SIG-M5 treated with dmso at 0.1 percent for 504 hours (cell line): ENCODE results near the gene ATP8B4.
"Not testable (repeated sequence)": the region's sequence is repeated elsewhere in the genome, so short reads cannot be mapped to it uniquely, and the experiment has no call there.

ENCODE experiments used
- DNase-seq: peaks from one replicate; lab custom pipeline; 2025; ENCODE audit not compliant: unreplicated experiment; lab: John Stamatoyannopoulos, UW

Gene ATP8B4

GRCh38 chr15:49964551-49964950, 154.5 kb downstream of the ATP8B4 start:
- no peak for DNase-seq

- DNase-seq = no peak
Measured at GRCh38 chr15:49964061-49964460, 155.0 kb downstream of the ATP8B4 start.

- DNase-seq = not testable (repeated sequence)
Measured at GRCh38 chr15:49963033-49963772, 155.8 kb downstream of the ATP8B4 start.

GRCh38 chr15:49962044-49962602, 156.9 kb downstream of the ATP8B4 start:
- no peak for DNase-seq

- DNase-seq = no peak
Measured at GRCh38 chr15:49953421-49953820, 165.6 kb downstream of the ATP8B4 start.

- DNase-seq = no peak
Measured at GRCh38 chr15:49946681-49947080, 172.4 kb downstream of the ATP8B4 start.

- no peak for DNase-seq
Measured at GRCh38 chr15:49934487-49934886, 184.5 kb downstream of the ATP8B4 start.

GRCh38 chr15:49927189-49927861, 191.7 kb downstream of the ATP8B4 start:
- DNase-seq = no peak

- DNase-seq = no peak
Measured at GRCh38 chr15:49926740-49927139, 192.3 kb downstream of the ATP8B4 start.

GRCh38 chr15:49923671-49924070, 195.4 kb downstream of the ATP8B4 start:
- no peak for DNase-seq

- no peak for DNase-seq
Measured at GRCh38 chr15:49919034-49919433, 200.0 kb downstream of the ATP8B4 start.

- no peak for DNase-seq
Measured at GRCh38 chr15:49918121-49918520, 200.9 kb downstream of the ATP8B4 start.

GRCh38 chr15:49916998-49917397, 202.0 kb downstream of the ATP8B4 start:
- DNase-seq = no peak

- no peak for DNase-seq
Measured at GRCh38 chr15:49915822-49916221, 203.2 kb downstream of the ATP8B4 start.

- no peak for DNase-seq
Measured at GRCh38 chr15:49908933-49909295, 210.1 kb downstream of the ATP8B4 start.

GRCh38 chr15:49908236-49908932, 210.6 kb downstream of the ATP8B4 start:
- no peak for DNase-seq

- no peak for DNase-seq
Measured at GRCh38 chr15:49906966-49907365, 212.1 kb downstream of the ATP8B4 start.

GRCh38 chr15:49905221-49905620, 213.8 kb downstream of the ATP8B4 start:
- no peak for DNase-seq

GRCh38 chr15:49904296-49904695, 214.7 kb downstream of the ATP8B4 start:
- DNase-seq = no peak

- no peak for DNase-seq
Measured at GRCh38 chr15:49902685-49903501, 216.1 kb downstream of the ATP8B4 start.
